ENCODE results near the gene WASF2. TPM values are rescaled to one million over a fixed set of nuclear protein-coding genes. Genes with fewer than 3 reads are reported as not detected.
"Not testable (repeated sequence)": the region's sequence is repeated elsewhere in the genome, so short reads cannot be mapped to it uniquely, and the experiment has no call there.

The WASF2 gene
- total and polyA plus RNA-seq, 2 of the 8 experiments (the other 6 are each of a cell fraction or from before 2014, with no cell fraction given), result 32.1 to 86.6 TPM

DNA sequence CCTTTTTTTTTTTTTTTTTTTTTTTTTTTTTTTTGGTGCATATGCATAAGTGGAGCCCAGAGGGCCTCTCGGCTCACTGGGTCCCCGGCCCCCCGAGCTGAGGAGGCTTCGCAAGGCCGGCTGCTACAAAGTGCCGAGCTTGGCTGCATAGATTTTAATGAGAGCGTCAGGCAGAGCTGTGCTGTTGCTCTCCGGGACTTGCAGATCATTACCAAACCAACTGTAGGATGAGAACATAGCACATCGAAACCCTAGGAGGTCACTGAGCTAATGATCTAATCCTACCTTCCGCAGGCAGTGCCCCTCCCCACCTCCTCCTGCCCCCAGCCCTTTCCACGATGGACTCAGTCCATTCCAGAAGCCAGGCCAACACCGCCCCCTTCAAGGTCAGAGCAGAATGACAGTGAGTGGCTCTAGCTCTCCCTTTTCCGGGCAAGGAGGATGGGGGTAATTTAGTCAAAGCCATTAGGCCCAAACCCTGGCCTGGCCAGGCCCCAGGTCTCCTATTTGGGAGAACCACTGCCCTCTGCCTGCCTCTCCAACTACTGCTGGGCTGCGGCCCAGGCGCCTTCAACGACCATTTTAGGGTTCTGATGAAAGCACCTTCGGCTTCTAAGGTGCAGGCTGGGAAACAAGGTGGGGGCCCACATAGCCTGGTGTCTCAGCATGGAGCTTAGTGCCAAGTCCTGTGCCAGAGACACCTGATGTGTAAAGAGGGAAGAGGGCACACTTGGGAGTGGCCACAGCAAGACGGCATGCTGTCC, 84.2 kb downstream of the WASF2 start:
- H3K4ac ChIP-seq (replicated peaks; ENCODE audit: insufficient read length, low read depth, low read length); H3K9me3 ChIP-seq (ENCODE audit: insufficient read depth in 2 of 2, low read depth in 1 of 2, low read length in 1 of 2); H2BK120ac ChIP-seq (replicated peaks; ENCODE audit: low read depth, low read length); H2BK20ac ChIP-seq (ENCODE audit: low read length); H3K23me2 ChIP-seq (ENCODE audit: low read depth, low read length); H2BK12ac ChIP-seq (ENCODE audit: low read depth, low read length); H4K91ac ChIP-seq (replicated peaks; ENCODE audit: insufficient read length, low read length); H3K79me2 ChIP-seq (ENCODE audit: control insufficient read depth in 1 of 2, insufficient read depth in 2 of 2, low read length in 2 of 2); H3K4me3 ChIP-seq (ENCODE audit: extremely low read depth in 1 of 4, insufficient read depth in 2 of 4, low read depth in 3 of 4, low read length in 4 of 4); H4K20me1 ChIP-seq (replicated peaks in 1 of 2; ENCODE audit: control insufficient read depth in 1 of 2, insufficient read depth in 2 of 2, low read length in 2 of 2); H4K8ac ChIP-seq (ENCODE audit: extremely low read depth, insufficient read depth, low read length); H4K5ac ChIP-seq (ENCODE audit: insufficient read length, low read depth, low read length); H3K79me1 ChIP-seq (ENCODE audit: low read depth, low read length); H3K27me3 ChIP-seq (replicated peaks in 1 of 4; ENCODE audit: control insufficient read depth in 3 of 4, extremely low read depth in 1 of 4, insufficient read depth in 3 of 4, low read length in 3 of 4); H2AFZ ChIP-seq (ENCODE audit: low read length); H3K23ac ChIP-seq (ENCODE audit: insufficient read length); H3K56ac ChIP-seq (replicated peaks; ENCODE audit: insufficient read length, low read depth, low read length); H2BK15ac ChIP-seq (ENCODE audit: low read length); H3K14ac ChIP-seq (ENCODE audit: insufficient read length): not testable (repeated sequence)
- H2BK5ac ChIP-seq (ENCODE audit: low read depth, low read length), result peak overlapping the region; percentile 74
- H3K4me1 ChIP-seq (replicated peaks in 1 of 4; ENCODE audit: control insufficient read depth in 3 of 4, insufficient read depth in 4 of 4, low read length in 3 of 4), result peaks cover 9 to 30% (median 17%) of the 10 kb centered on the region in 4 experiments
- 0 out of 2 replicates have a peak overlapping the region, but pooled peaks have one; percentile 10 for H2AK5ac ChIP-seq (ENCODE audit: low read depth, low read length)
- H3K36me3 ChIP-seq (ENCODE audit: control insufficient read depth in 2 of 4, insufficient read depth in 4 of 4, low read length in 3 of 4), result peaks cover 0 to 25% (median 11%) of the 10 kb centered on the region in 4 experiments; a peak in 6 of 8 replicates
- 66% methylated on average over 15 of the region's 18 CpGs; no CpG with 5 or more reads in 1 of the 2 experiments for WGBS, 2 experiments (ENCODE audit: extremely low coverage in 1 of 2, insufficient coverage in 1 of 2, insufficient read length in 1 of 2, insufficient replicate concordance in 2 of 2, low coverage in 1 of 2, low lambda C conversion rate in 2 of 2, missing lambda C conversion rate in 1 of 2)
- peak in 1 of 2 experiments; percentile 63 for DNase-seq (ENCODE audit: low read depth in 1 of 2, low spot score in 2 of 2)
- ChIA-PET POLR2A (ENCODE audit: partially characterized antibody) (interaction anchor here (0.6 to 1.5 kb wide), 8 partner anchors 8 to 266 kb away, joined by 3 to 5 read pairs (median 4); partner anchors contain the start of gene WASF2), CTCF (ENCODE audit: partially characterized antibody) (interaction anchor here (0.6 to 37.8 kb wide), 40 partner anchors 7 to 1176 kb away, joined by 3 to 863 read pairs (median 4); partner anchors contain the start of gene MAP3K6)
- H3K18ac ChIP-seq (ENCODE audit: extremely low read depth, low read length), result peak overlapping the region; percentile 60
- H3K4me2 ChIP-seq (ENCODE audit: insufficient read depth in 1 of 2, low read depth in 2 of 2, low read length in 2 of 2), result peak overlapping the region; percentile 24 to 49; a peak in 3 of 4 replicates
- peak overlapping the region in 3 of 4 experiments; percentile 29 to 43 (median 39); a peak in 4 of 7 replicates for H3K9ac ChIP-seq (replicated peaks in 1 of 4; ENCODE audit: extremely low read depth in 1 of 4, low read depth in 3 of 4, low read length in 3 of 4)
- FAIRE-seq, result peak; percentile 97
- TF ChIP-seq RAD21 (IDR thresholded peaks at IDR 0.05 in 1 of 2, conservative IDR thresholded peaks at IDR 0.05 in 1 of 2; ENCODE audit: low read depth in 2 of 2, low read length in 2 of 2) (peak; percentile 25 to 27; a peak in 2 of 4 replicates), HDAC2 (IDR thresholded peaks at IDR 0.05; ENCODE audit: borderline replicate concordance in 1 of 2, low read depth in 2 of 2, low read length in 2 of 2) (0 out of 4 replicates have a peak, but pooled peaks of 1 of the 2 experiments have one; percentile 7), POLR2A (IDR thresholded peaks at IDR 0.05; ENCODE audit: control extremely low read depth in 1 of 2, low read depth in 2 of 2, low read length in 2 of 2) (0 out of 3 replicates have a peak, but pooled peaks of 1 of the 2 experiments have one; percentile 41), JUND (IDR thresholded peaks at IDR 0.05; ENCODE audit: low read length) (peak; percentile 15; the same call in 1 of the 2 replicates), YY1 (IDR thresholded peaks at IDR 0.05; ENCODE audit: low read depth, low read length) (0 out of 2 replicates have a peak, but pooled peaks have one; percentile 36)
- TF ChIP-seq, protein P1, sequence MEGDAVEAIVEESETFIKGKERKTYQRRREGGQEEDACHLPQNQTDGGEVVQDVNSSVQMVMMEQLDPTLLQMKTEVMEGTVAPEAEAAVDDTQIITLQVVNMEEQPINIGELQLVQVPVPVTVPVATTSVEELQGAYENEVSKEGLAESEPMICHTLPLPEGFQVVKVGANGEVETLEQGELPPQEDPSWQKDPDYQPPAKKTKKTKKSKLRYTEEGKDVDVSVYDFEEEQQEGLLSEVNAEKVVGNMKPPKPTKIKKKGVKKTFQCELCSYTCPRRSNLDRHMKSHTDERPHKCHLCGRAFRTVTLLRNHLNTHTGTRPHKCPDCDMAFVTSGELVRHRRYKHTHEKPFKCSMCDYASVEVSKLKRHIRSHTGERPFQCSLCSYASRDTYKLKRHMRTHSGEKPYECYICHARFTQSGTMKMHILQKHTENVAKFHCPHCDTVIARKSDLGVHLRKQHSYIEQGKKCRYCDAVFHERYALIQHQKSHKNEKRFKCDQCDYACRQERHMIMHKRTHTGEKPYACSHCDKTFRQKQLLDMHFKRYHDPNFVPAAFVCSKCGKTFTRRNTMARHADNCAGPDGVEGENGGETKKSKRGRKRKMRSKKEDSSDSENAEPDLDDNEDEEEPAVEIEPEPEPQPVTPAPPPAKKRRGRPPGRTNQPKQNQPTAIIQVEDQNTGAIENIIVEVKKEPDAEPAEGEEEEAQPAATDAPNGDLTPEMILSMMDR (IDR thresholded peaks at IDR 0.05; ENCODE audit: control extremely low read depth in 1 of 3, insufficient read depth in 1 of 3, low read depth in 1 of 3, low read length in 3 of 3), result peak in 2 of 3 experiments; percentile 25 to 34; a peak in 3 of 4 replicates
- peak overlapping the region; percentile 71 for H3K27ac ChIP-seq (ENCODE audit: low read depth, low read length)

Data from H1 (cell line).